CD4-positive, alpha-beta T cell (primary cell): Measurements from ENCODE around the gene KCNJ6. TPM values are rescaled to one million over a fixed set of nuclear protein-coding genes. Genes with fewer than 3 reads are reported as not detected.

Experiments used
- ATAC-seq: fragments of 200-7000 bp; cut with Tn5 transposase; one replicate; pipeline ENCODE4 v1.10.0; 2022; ENCODE audit warnings: mild to moderate bottlenecking; ENCODE audit not compliant: poor library complexity
- CTCF ChIA-PET: fragments of 350-600 bp; sonication (Branson Sonifier 250); formaldehyde crosslinking; loops from one replicate; lab custom pipeline; 2021; ENCODE audit warnings: antibody characterized with exemption, inconsistent platforms; lab: Charles Lee
- POLR2A ChIA-PET: fragments of 350-600 bp; sonication (Branson Sonifier 250); formaldehyde crosslinking; loops from one replicate; lab custom pipeline; 2021; ENCODE audit warnings: antibody characterized with exemption, inconsistent platforms; lab: Charles Lee
- DNase-seq, 14 experiments: peaks; one replicate each; pipeline ENCODE4 v3.0.0-alpha.2; 2013 to 2020; ENCODE audit warnings: mixed read lengths in 2 of 14
- H3K27ac ChIP-seq, 2 donors: one replicate each; pipeline versions ENCODE4 v1.5.1 to v1.7.0; 2013; ENCODE audit warnings: low read length in 2 of 2, low read depth in 1 of 2, mild to moderate bottlenecking in 1 of 2
- H3K27me3 ChIP-seq, 2 experiments: 1 replicate in 1 of 2; 2 replicates in 1 of 2; pipeline versions ENCODE4 v1.6.1 to v1.7.0; 2013; ENCODE audit warnings: low read length in 2 of 2, control low read depth in 1 of 2, mild to moderate bottlenecking in 1 of 2, moderate library complexity in 1 of 2; ENCODE audit not compliant: insufficient read depth in 2 of 2, control insufficient read depth in 1 of 2
- H3K36me3 ChIP-seq: one replicate; pipeline ENCODE4 v1.6.1; 2013; ENCODE audit warnings: low read length, control low read depth; ENCODE audit not compliant: insufficient read depth
- H3K4me1 ChIP-seq: one replicate; pipeline ENCODE4 v1.6.1; 2013; ENCODE audit warnings: low read length, control low read depth; ENCODE audit not compliant: insufficient read depth
- H3K4me3 ChIP-seq: one replicate; pipeline ENCODE4 v1.5.1; 2013; ENCODE audit warnings: mild to moderate bottlenecking, low read length, moderate library complexity
- H3K9me3 ChIP-seq, 2 experiments: 1 replicate in 1 of 2; 2 replicates in 1 of 2; pipeline versions ENCODE4 v1.6.1 to v1.7.0; 2013; ENCODE audit warnings: low read length in 2 of 2, mild to moderate bottlenecking in 2 of 2, control low read depth in 1 of 2, moderate library complexity in 1 of 2; ENCODE audit not compliant: control insufficient read depth in 1 of 2, insufficient read depth in 1 of 2
- H3K27ac Mint-ChIP-seq: one replicate; pipeline ENCODE4 v1.8.0; 2020; ENCODE audit warnings: mixed read lengths
- H3K27me3 Mint-ChIP-seq: one replicate; pipeline ENCODE4 v1.8.0; 2021; ENCODE audit warnings: mixed read lengths
- H3K36me3 Mint-ChIP-seq: one replicate; pipeline ENCODE4 v1.8.0; 2021; ENCODE audit warnings: low read depth, mixed read lengths
- H3K4me1 Mint-ChIP-seq: one replicate; pipeline ENCODE4 v1.8.0; 2021; ENCODE audit warnings: low read depth, mixed read lengths
- H3K4me3 Mint-ChIP-seq: one replicate; pipeline ENCODE4 v1.8.0; 2020; ENCODE audit warnings: mild to moderate bottlenecking, mixed read lengths
- H3K9me3 Mint-ChIP-seq: one replicate; pipeline ENCODE4 v1.8.0; 2020; ENCODE audit warnings: mixed read lengths
- intact Hi-C, 2 experiments: fragments of 100-400 bp; cut with DNase I in 1 of 2; cut with micrococcal nuclease in 1 of 2; formaldehyde crosslinking; loops; one replicate each; pipeline versions ENCODE4 v1.15.1 to v1.9.0; 2023 to 2025; cut with DNase I, micrococcal nuclease
- total RNA-seq, 174 experiments: library from RNA in 2 of 174; stranded (reverse) in 2 of 174; gene quantifications; one replicate each; pipeline ENCODE4 v1.2.3 and lab custom pipeline; 2021 to 2026
- TF ChIP-seq, protein P1 (sequence below): fragments of 200-600 bp; IDR thresholded peaks from one replicate; pipeline ENCODE4 v1.8.0; 2022; ENCODE audit warnings: antibody characterized with exemption, mild to moderate bottlenecking

The KCNJ6 gene
- total RNA-seq, 2 experiments from 2014 or later = not detected

- Mint-ChIP-seq H3K27me3 (peaks cover 11% of the 10 kb centered on the region), H3K4me1 (no peaks in the 10 kb centered on the region), H3K4me3 (no peak overlapping the region), H3K36me3 (no peaks in the 10 kb centered on the region), H3K27ac (no peak overlapping the region), H3K9me3 (no peaks in the 10 kb centered on the region)
- Histone ChIP-seq H3K4me3 (no peak overlapping the region), H3K27me3 (peaks cover 3 to 5% of the 10 kb centered on the region in 2 experiments), H3K4me1 (no peaks in the 10 kb centered on the region), H3K27ac (no peak overlapping the region), H3K9me3 (no peaks in the 10 kb centered on the region), H3K36me3 (no peaks in the 10 kb centered on the region)
- no peak for DNase-seq
- intact Hi-C loops = loop anchor here in 1 of 2 experiments (5.0 kb wide), 1 partner anchor 655 kb away; no protein-coding TSS in a partner anchor
- TF ChIP-seq, protein P1, sequence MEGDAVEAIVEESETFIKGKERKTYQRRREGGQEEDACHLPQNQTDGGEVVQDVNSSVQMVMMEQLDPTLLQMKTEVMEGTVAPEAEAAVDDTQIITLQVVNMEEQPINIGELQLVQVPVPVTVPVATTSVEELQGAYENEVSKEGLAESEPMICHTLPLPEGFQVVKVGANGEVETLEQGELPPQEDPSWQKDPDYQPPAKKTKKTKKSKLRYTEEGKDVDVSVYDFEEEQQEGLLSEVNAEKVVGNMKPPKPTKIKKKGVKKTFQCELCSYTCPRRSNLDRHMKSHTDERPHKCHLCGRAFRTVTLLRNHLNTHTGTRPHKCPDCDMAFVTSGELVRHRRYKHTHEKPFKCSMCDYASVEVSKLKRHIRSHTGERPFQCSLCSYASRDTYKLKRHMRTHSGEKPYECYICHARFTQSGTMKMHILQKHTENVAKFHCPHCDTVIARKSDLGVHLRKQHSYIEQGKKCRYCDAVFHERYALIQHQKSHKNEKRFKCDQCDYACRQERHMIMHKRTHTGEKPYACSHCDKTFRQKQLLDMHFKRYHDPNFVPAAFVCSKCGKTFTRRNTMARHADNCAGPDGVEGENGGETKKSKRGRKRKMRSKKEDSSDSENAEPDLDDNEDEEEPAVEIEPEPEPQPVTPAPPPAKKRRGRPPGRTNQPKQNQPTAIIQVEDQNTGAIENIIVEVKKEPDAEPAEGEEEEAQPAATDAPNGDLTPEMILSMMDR = no peak
- ChIA-PET POLR2A (no interaction called here), CTCF (no interaction called here)
- no peak for ATAC-seq
These were observed 214.0 kb downstream of the KCNJ6 start for GRCh38 chr21:37702241-37702640.

- CTCF ChIA-PET = no interaction called here
These were observed 215.5 kb downstream of the KCNJ6 start for GRCh38 chr21:37700641-37701202.

GRCh38 chr21:37699024-37699775 lies 217.1 kb downstream of the KCNJ6 start:
- TF ChIP-seq, protein P1 = no peak
- ATAC-seq (no peak), DNase-seq (no peak)
- H3K27ac Mint-ChIP-seq = no peak overlapping the region
- ChIA-PET POLR2A (no interaction called here), CTCF (no interaction called here)
- H3K4me1 Mint-ChIP-seq = no peaks in the 10 kb centered on the region
- peaks cover 0 to 5% of the 10 kb centered on the region in 2 experiments for H3K27me3 ChIP-seq
- no peak overlapping the region for H3K27ac ChIP-seq
- H3K4me3 Mint-ChIP-seq = no peak overlapping the region
- intact Hi-C loops = no loop called here
- no peaks in the 10 kb centered on the region for H3K9me3 Mint-ChIP-seq
- no peaks in the 10 kb centered on the region for H3K36me3 Mint-ChIP-seq
- H3K27me3 Mint-ChIP-seq = peaks cover 28% of the 10 kb centered on the region
- H3K36me3 ChIP-seq = no peaks in the 10 kb centered on the region
- H3K4me1 ChIP-seq = no peaks in the 10 kb centered on the region
- H3K9me3 ChIP-seq = no peaks in the 10 kb centered on the region
- no peak overlapping the region for H3K4me3 ChIP-seq

More at GRCh38 chr21:37700641-37701202, 215.5 kb downstream of the KCNJ6 start:
- H3K4me3 Mint-ChIP-seq = no peak overlapping the region
- Histone ChIP-seq H3K36me3 (no peaks in the 10 kb centered on the region), H3K27me3 (peaks cover 0 to 5% of the 10 kb centered on the region in 2 experiments), H3K9me3 (no peaks in the 10 kb centered on the region), H3K27ac (no peak overlapping the region), H3K4me1 (no peaks in the 10 kb centered on the region), H3K4me3 (no peak overlapping the region)
- TF ChIP-seq, protein P1 = peak; percentile 29
- intact Hi-C loops = loop anchor here in 1 of 2 experiments (5.0 kb wide), 1 partner anchor 657 kb away; no protein-coding TSS in a partner anchor
- POLR2A ChIA-PET = no interaction called here
- peak in 3 of 14 experiments; percentile 19 to 46 (median 44) for DNase-seq
- H3K4me1 Mint-ChIP-seq = no peaks in the 10 kb centered on the region
- H3K9me3 Mint-ChIP-seq = no peaks in the 10 kb centered on the region
- H3K27me3 Mint-ChIP-seq = peaks cover 25% of the 10 kb centered on the region
- no peak for ATAC-seq
- H3K27ac Mint-ChIP-seq = no peak overlapping the region
- H3K36me3 Mint-ChIP-seq = no peaks in the 10 kb centered on the region
